IPS-NIHi11 (cell line): ENCODE results near the gene RFESD.
"Not testable (repeated sequence)": the region's sequence is repeated elsewhere in the genome, so short reads cannot be mapped to it uniquely, and the experiment has no call there.

Experiments
- DNase-seq: peaks from one replicate; pipeline ENCODE4 v3.0.0; 2012; ENCODE audit warnings: mixed read lengths, low spot score

Gene RFESD

DNA sequence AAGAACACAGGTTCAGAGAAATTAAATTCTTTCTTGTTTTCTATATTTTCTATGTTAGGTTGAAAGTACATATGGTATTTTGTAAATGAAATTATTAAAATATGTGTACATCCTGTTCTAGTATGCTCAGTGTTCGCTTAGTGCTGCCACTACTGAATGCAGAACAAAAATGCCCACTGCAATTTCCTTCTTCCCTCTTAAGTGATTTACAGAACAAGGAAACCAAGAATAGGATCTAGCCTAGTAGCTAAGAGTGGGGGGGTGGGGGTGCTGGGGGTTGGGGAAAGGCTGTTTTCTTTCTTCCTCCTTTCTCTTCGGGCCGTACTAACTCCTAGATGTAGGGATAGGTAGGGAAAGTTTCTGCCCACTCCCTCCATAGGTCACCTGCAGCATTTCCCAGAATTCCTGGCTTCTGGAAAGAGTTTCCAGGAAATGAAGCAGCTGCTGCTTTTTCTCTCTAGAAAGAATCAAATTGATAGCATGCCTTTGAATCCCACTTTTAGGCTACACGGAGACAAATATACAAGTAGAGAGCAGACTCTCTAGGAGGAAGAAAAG is 20.6 kb downstream of the RFESD start:
- DNase-seq: no peak

- no peak for DNase-seq
Measured at GRCh38 chr5:95667678-95668077, 21.1 kb downstream of the RFESD start.

GRCh38 chr5:95668216-95668615 is 21.6 kb downstream of the RFESD start:
- DNase-seq: no peak

DNA sequence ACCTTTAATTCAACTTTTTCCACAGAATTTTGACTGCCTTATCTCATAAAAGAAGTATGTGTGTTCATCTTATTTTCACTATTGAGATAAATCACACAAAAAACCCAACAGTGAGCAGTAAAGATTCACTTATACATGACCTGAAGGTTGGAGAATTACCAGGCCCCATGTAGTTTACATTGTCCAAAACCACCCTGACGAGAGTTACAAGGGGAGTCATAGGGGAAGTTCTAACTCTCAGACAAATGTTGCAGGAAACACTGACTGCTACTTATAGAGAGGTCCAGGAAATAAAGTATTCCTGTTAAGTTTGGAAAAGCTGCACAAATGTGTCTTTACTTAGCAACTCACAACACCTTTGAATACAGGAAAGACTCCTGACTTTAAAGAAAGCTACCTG is 22.2 kb downstream of the RFESD start:
- DNase-seq: no peak

- no peak for DNase-seq
Measured at GRCh38 chr5:95669540-95669939, 23.0 kb downstream of the RFESD start.

- no peak for DNase-seq
Measured at GRCh38 chr5:95669985-95670384, 23.4 kb downstream of the RFESD start.

- no peak for DNase-seq
Measured at GRCh38 chr5:95670568-95670967, 24.0 kb downstream of the RFESD start.

DNA sequence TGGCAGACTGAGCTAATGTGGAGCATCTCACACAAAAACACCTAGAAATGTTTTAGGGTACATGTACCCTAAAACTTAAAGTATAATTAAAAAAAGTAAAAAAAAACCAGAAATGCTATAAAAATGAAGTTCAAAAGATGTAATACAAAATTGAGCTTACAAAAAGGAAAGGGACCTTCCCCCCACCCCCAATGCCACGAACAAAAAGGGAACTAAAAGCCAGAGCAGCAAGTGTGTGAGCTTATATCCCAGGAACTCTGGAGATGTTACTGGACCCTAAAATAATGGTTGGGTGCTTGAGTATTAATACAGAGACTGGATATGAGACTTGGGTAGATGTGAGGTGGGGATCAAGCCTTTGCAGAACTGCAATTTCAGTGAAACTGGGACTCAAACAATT is 25.2 kb downstream of the RFESD start:
- no peak for DNase-seq

- no peak for DNase-seq
Measured at GRCh38 chr5:95672641-95673040, 26.1 kb downstream of the RFESD start.

- DNase-seq: no peak
Measured at GRCh38 chr5:95673081-95673480, 26.5 kb downstream of the RFESD start.

GRCh38 chr5:95682891-95683290 is 36.3 kb downstream of the RFESD start, which contains the start of gene SPATA9:
TSS of gene SPATA9 (minus strand) at chr5:95682991. CDS start at chr5:95682854, 137 bp downstream.
- no peak for DNase-seq

- no peak for DNase-seq
Measured at GRCh38 chr5:95684361-95684760, 37.8 kb downstream of the RFESD start.

- DNase-seq: no peak
Measured at GRCh38 chr5:95686651-95687050, 40.1 kb downstream of the RFESD start.

- DNase-seq: no peak
Measured at GRCh38 chr5:95689680-95690079, 43.1 kb downstream of the RFESD start.

DNA sequence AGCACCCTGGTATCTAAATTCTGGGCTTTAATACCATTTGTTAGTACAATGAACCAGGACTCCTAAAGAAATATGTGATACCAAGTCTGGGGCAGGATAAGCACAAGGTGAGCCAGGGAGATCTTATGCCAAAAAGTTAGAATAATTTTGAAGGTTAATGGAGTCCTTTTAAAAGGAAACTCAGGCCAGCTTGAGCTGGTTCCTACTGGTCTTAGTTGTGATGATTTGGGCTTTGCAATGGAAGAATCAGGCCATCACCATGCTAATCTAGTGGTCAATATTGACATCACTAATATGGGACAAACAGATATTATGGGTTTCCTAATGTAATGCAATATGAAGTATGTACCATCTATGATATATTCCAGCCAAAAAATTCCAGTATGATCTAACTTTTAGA is 43.8 kb downstream of the RFESD start:
- DNase-seq: no peak

GRCh38 chr5:95697781-95698681 is 51.5 kb downstream of the RFESD start:
- DNase-seq: peak; percentile 20

DNA sequence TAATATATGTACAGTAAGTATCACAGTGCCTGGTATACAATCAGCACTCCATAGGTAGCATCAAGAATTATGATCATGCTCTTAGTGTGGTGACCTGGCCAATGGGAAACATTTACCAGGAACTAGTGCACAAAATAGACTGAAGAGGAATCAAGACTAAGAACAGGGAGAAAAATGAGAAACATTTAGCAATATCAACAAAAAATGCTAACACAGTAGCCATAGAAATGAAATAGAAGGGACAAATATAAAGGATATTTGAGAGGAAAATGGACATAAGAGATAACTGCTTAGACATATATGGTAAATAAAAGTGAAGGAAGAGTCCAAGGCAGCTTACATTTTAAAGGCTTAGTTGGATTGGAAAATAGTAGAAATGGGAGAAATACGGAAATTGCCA is 52.8 kb downstream of the RFESD start:
- DNase-seq: no peak

GRCh38 chr5:95701074-95701473 is 54.5 kb downstream of the RFESD start:
- DNase-seq: no peak

DNA sequence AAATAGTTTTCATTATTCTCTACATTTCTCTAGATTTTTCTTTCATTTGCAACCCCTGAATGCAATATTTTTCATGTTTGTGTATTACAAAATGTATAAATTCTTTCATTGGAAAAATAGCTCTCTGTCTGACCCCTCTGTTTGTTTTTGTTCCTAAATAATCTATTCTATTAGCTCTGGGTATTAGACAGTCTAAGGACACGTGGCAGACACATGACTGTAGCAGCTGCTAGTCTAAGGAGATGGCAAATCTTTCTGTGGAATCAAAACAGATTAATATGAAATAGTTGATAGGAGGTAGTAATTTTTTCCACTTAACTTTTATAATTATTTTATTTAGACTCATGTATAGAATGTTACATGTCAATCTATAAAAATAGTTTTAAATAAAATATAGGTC is 57.6 kb downstream of the RFESD start:
- no peak for DNase-seq

DNA sequence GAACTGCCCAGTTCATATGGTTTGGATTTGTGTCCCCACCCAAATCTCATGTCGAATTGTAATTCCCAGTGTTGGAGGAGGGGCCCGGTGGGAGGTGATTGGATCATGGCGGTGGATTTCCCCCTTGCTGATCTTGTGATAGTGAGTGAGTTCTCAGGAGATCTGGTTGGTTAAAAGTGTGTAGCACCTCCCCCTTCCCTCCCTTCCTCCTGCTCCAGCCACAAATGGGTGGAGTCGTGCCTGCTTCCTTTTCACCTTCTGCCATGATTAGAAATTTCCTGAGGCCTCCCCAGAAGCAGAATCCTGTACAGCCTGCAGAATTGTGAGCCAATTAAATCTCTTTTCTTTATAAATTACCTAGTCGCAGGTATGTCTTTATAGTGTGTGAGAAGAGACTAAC is 59.6 kb downstream of the RFESD start:
- not testable (repeated sequence) for DNase-seq

DNA sequence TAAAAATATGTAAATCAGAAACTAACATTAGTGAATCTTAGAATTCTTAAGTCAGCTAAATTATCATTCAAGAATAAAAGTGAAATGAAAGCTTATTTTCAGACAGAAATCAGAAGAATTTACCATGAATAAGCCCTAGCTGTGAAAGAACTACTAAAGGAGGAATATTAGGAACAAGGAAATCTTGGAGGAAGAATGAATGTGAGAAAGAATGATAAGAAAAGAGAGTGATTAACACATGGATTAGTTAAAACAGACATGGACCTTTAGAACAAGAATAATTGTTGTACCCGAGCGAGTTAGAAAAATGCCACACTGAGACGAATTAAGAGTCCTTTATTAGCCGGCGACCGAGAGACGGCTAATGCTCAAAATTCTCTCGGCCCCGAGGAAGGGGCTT is 60.5 kb downstream of the RFESD start:
- no peak for DNase-seq
